Measurements from ENCODE around the gene MMP7.

GRCh38 chr11:102513869-102514268, 16.7 kb downstream of the MMP7 start:
- TF ChIP-seq, protein P1, sequence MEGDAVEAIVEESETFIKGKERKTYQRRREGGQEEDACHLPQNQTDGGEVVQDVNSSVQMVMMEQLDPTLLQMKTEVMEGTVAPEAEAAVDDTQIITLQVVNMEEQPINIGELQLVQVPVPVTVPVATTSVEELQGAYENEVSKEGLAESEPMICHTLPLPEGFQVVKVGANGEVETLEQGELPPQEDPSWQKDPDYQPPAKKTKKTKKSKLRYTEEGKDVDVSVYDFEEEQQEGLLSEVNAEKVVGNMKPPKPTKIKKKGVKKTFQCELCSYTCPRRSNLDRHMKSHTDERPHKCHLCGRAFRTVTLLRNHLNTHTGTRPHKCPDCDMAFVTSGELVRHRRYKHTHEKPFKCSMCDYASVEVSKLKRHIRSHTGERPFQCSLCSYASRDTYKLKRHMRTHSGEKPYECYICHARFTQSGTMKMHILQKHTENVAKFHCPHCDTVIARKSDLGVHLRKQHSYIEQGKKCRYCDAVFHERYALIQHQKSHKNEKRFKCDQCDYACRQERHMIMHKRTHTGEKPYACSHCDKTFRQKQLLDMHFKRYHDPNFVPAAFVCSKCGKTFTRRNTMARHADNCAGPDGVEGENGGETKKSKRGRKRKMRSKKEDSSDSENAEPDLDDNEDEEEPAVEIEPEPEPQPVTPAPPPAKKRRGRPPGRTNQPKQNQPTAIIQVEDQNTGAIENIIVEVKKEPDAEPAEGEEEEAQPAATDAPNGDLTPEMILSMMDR (IDR thresholded peaks at IDR 0.05) = no peak
- TF ChIP-seq EZH2 (IDR thresholded peaks at IDR 0.05) = no peak

Measured in neural progenitor cell (in vitro differentiated cells).